Stimulated activated CD4-positive, alpha-beta T cell treated with anti-CD3 and anti-CD28 coated beads, TNF-alpha, amount 100 ng/mL, for 24 hours (primary cell): ENCODE data around the gene EMC8.
A peak's percentile ranks its signal among the peaks of the same experiment; 100 is the strongest.
"Not testable (repeated sequence)": the region's sequence is repeated elsewhere in the genome, so short reads cannot be mapped to it uniquely, and the experiment has no call there.

ENCODE experiments used
- DNase-seq, 3 experiments: peaks; one replicate each; pipeline ENCODE4 v3.0.0-alpha.2; 2020; ENCODE audit warnings: low read depth in 3 of 3

The EMC8 gene

GRCh38 chr16:85835227-85835751 is 35.9 kb upstream of the EMC8 start:
- DNase-seq, result no peak

- no peak for DNase-seq
Measured at GRCh38 chr16:85834741-85835140, 35.4 kb upstream of the EMC8 start.

- DNase-seq, result no peak
Measured at GRCh38 chr16:85833219-85833920, 34.0 kb upstream of the EMC8 start.

GRCh38 chr16:85832570-85833218 is 33.4 kb upstream of the EMC8 start:
- no peak for DNase-seq

- no peak for DNase-seq
Measured at GRCh38 chr16:85830821-85831220, 31.5 kb upstream of the EMC8 start.

GRCh38 chr16:85829751-85830445 is 30.6 kb upstream of the EMC8 start:
- no peak for DNase-seq

- no peak for DNase-seq
Measured at GRCh38 chr16:85829171-85829719, 29.9 kb upstream of the EMC8 start.

- no peak for DNase-seq
Measured at GRCh38 chr16:85828166-85828565, 28.8 kb upstream of the EMC8 start.

GRCh38 chr16:85826686-85827247 is 27.4 kb upstream of the EMC8 start:
- DNase-seq, result no peak

GRCh38 chr16:85825326-85825725 is 26.0 kb upstream of the EMC8 start:
- no peak for DNase-seq

GRCh38 chr16:85824161-85825135 is 25.1 kb upstream of the EMC8 start:
- DNase-seq, result no peak

GRCh38 chr16:85823328-85823920 is 24.1 kb upstream of the EMC8 start:
- DNase-seq, result no peak

- DNase-seq, result no peak
Measured at GRCh38 chr16:85822145-85822544, 22.8 kb upstream of the EMC8 start.

- peak; percentile 66 to 80 (median 76) for DNase-seq
Measured at GRCh38 chr16:85821390-85822135, 22.2 kb upstream of the EMC8 start.

- DNase-seq, result no peak
Measured at GRCh38 chr16:85820604-85821372, 21.4 kb upstream of the EMC8 start.

GRCh38 chr16:85819771-85820170 is 20.4 kb upstream of the EMC8 start:
- DNase-seq, result no peak

- DNase-seq, result peak; percentile 76 to 88 (median 81)
Measured at GRCh38 chr16:85819245-85819644, 19.9 kb upstream of the EMC8 start.

GRCh38 chr16:85817195-85817594 is 17.9 kb upstream of the EMC8 start:
- not testable (repeated sequence) for DNase-seq

- no peak for DNase-seq
Measured at GRCh38 chr16:85816159-85816558, 16.8 kb upstream of the EMC8 start.
